ENCODE measurements around the gene ARL10.

The ARL10 gene

GRCh38 chr5:176412517-176413254, 47.4 kb downstream of the ARL10 start:
- no peak overlapping the region for H3K4me2 ChIP-seq (ENCODE audit: low read depth, low read length)
- no peaks in the 10 kb centered on the region for H3K9me3 ChIP-seq (replicated peaks; ENCODE audit: insufficient read depth, low read length)
- H3K79me2 ChIP-seq (ENCODE audit: low read length), result peaks cover 47% of the 10 kb centered on the region
- no peak for TF ChIP-seq EZH2phosphoT487 (IDR thresholded peaks at IDR 0.05; ENCODE audit: low read length)
- no peak for TF ChIP-seq EZH2 (optimal IDR thresholded peaks at IDR 0.05; ENCODE audit: low read depth, low read length)
- TF ChIP-seq, protein P1, sequence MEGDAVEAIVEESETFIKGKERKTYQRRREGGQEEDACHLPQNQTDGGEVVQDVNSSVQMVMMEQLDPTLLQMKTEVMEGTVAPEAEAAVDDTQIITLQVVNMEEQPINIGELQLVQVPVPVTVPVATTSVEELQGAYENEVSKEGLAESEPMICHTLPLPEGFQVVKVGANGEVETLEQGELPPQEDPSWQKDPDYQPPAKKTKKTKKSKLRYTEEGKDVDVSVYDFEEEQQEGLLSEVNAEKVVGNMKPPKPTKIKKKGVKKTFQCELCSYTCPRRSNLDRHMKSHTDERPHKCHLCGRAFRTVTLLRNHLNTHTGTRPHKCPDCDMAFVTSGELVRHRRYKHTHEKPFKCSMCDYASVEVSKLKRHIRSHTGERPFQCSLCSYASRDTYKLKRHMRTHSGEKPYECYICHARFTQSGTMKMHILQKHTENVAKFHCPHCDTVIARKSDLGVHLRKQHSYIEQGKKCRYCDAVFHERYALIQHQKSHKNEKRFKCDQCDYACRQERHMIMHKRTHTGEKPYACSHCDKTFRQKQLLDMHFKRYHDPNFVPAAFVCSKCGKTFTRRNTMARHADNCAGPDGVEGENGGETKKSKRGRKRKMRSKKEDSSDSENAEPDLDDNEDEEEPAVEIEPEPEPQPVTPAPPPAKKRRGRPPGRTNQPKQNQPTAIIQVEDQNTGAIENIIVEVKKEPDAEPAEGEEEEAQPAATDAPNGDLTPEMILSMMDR (IDR thresholded peaks at IDR 0.05; ENCODE audit: low read length), result no peak
- H3K27ac ChIP-seq (ENCODE audit: low read length), result no peak overlapping the region
- no peak overlapping the region for H3K4me3 ChIP-seq (ENCODE audit: low read length)
- H3K9ac ChIP-seq (ENCODE audit: low read length), result no peak overlapping the region
- H3K27me3 ChIP-seq (replicated peaks; ENCODE audit: insufficient read depth, low read length), result no peaks in the 10 kb centered on the region
- H3K36me3 ChIP-seq (replicated peaks; ENCODE audit: insufficient read depth, low read length), result no peaks in the 10 kb centered on the region; the same call in 1 of the 2 replicates
- DNase-seq, result no peak
- H3K9me2 ChIP-seq (replicated peaks; ENCODE audit: insufficient read depth, low read length), result no peaks in the 10 kb centered on the region
- peaks cover 3% of the 10 kb centered on the region for H3F3A ChIP-seq (ENCODE audit: insufficient read depth, low read length)
- H4K20me1 ChIP-seq (ENCODE audit: insufficient read depth, low read length), result no peaks in the 10 kb centered on the region
- H3K4me1 ChIP-seq (ENCODE audit: low read length), result peaks cover 22% of the 10 kb centered on the region
- H2AFZ ChIP-seq (ENCODE audit: low read length), result no peak overlapping the region

DNA sequence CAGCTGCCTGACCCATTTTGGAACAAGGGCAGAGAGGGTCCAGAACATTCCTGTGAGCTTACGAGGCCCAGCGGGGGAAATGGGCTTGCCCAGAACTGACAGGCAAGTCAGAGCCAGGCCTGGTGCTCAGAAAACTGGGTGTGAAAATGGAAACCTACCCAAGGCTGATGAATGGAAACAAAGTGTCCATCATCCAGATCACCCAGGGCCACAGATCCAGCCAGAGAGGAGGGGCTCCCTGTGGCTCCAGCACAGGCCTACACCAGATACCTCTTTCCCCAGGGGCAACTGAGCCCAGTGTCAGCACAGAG, 47.9 kb downstream of the ARL10 start:
- H3F3A ChIP-seq (ENCODE audit: insufficient read depth, low read length), result no peaks in the 10 kb centered on the region
- H3K27me3 ChIP-seq (replicated peaks; ENCODE audit: insufficient read depth, low read length), result no peaks in the 10 kb centered on the region
- no peak overlapping the region for H3K4me2 ChIP-seq (ENCODE audit: low read depth, low read length)
- H3K27ac ChIP-seq (ENCODE audit: low read length), result no peak overlapping the region
- peaks cover 47% of the 10 kb centered on the region for H3K79me2 ChIP-seq (ENCODE audit: low read length)
- TF ChIP-seq EZH2 (optimal IDR thresholded peaks at IDR 0.05; ENCODE audit: low read depth, low read length), result no peak
- TF ChIP-seq, protein P1 (IDR thresholded peaks at IDR 0.05; ENCODE audit: low read length), result no peak
- no peak for TF ChIP-seq EZH2phosphoT487 (IDR thresholded peaks at IDR 0.05; ENCODE audit: low read length)
- no peak for DNase-seq
- H3K4me3 ChIP-seq (ENCODE audit: low read length), result no peak overlapping the region
- no peaks in the 10 kb centered on the region for H3K9me2 ChIP-seq (replicated peaks; ENCODE audit: insufficient read depth, low read length)
- no peaks in the 10 kb centered on the region for H3K9me3 ChIP-seq (replicated peaks; ENCODE audit: insufficient read depth, low read length)
- peaks cover 18% of the 10 kb centered on the region for H3K4me1 ChIP-seq (ENCODE audit: low read length)
- no peaks in the 10 kb centered on the region; the same call in 1 of the 2 replicates for H3K36me3 ChIP-seq (replicated peaks; ENCODE audit: insufficient read depth, low read length)
- no peaks in the 10 kb centered on the region for H4K20me1 ChIP-seq (ENCODE audit: insufficient read depth, low read length)
- no peak overlapping the region for H2AFZ ChIP-seq (ENCODE audit: low read length)
- no peak overlapping the region for H3K9ac ChIP-seq (ENCODE audit: low read length)

DNA sequence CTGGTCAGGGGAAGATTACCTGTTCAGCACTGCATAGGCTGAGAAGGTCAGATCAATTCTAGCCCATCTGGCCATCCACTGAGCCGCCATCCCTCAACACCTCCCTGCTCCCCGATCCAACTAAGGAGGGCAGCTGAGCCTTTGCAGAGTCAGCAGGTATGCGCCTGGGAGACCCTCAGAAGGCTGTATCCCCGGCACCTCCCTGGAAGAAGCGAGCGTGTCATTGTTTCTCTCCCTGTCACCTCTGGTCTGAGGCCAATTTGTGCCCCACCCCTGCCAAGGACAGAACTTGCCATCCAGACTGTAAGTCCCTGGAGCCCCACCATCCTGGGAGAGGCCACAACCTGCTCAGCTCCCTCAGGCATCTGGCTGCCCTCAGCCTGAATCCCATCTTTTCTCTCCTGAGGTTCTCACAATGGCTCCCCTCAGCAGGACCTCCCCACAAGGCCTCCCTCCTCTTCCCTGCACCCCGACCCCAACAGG, 48.5 kb downstream of the ARL10 start:
- no peaks in the 10 kb centered on the region for H4K20me1 ChIP-seq (ENCODE audit: insufficient read depth, low read length)
- no peaks in the 10 kb centered on the region; the same call in 1 of the 2 replicates for H3K36me3 ChIP-seq (replicated peaks; ENCODE audit: insufficient read depth, low read length)
- peaks cover 18% of the 10 kb centered on the region for H3K4me1 ChIP-seq (ENCODE audit: low read length)
- H3K4me2 ChIP-seq (ENCODE audit: low read depth, low read length), result no peak overlapping the region
- H3K27ac ChIP-seq (ENCODE audit: low read length), result no peak overlapping the region
- no peaks in the 10 kb centered on the region for H3K9me3 ChIP-seq (replicated peaks; ENCODE audit: insufficient read depth, low read length)
- H3K4me3 ChIP-seq (ENCODE audit: low read length), result no peak overlapping the region
- peaks cover 47% of the 10 kb centered on the region for H3K79me2 ChIP-seq (ENCODE audit: low read length)
- H3F3A ChIP-seq (ENCODE audit: insufficient read depth, low read length), result no peaks in the 10 kb centered on the region
- no peaks in the 10 kb centered on the region for H3K9me2 ChIP-seq (replicated peaks; ENCODE audit: insufficient read depth, low read length)
- TF ChIP-seq, protein P1 (IDR thresholded peaks at IDR 0.05; ENCODE audit: low read length), result no peak
- TF ChIP-seq EZH2 (optimal IDR thresholded peaks at IDR 0.05; ENCODE audit: low read depth, low read length), result no peak
- TF ChIP-seq EZH2phosphoT487 (IDR thresholded peaks at IDR 0.05; ENCODE audit: low read length), result no peak
- no peaks in the 10 kb centered on the region for H3K27me3 ChIP-seq (replicated peaks; ENCODE audit: insufficient read depth, low read length)
- no peak for DNase-seq
- no peak overlapping the region for H3K9ac ChIP-seq (ENCODE audit: low read length)
- H2AFZ ChIP-seq (ENCODE audit: low read length), result no peak overlapping the region

Data from MM.1S (cell line).